HCEC 1CT (cell line): ENCODE data around the gene ERICH6B.

Experiments
- DNase-seq: peaks from one replicate; pipeline ENCODE4 v3.0.0-alpha.2; 2017

The ERICH6B gene

GRCh38 chr13:45598597-45598996 lies 16.9 kb downstream of the ERICH6B start:
- no peak for DNase-seq

- DNase-seq: no peak
Observed at GRCh38 chr13:45596800-45597475, 18.6 kb downstream of the ERICH6B start.

GRCh38 chr13:45595965-45596364 lies 19.6 kb downstream of the ERICH6B start:
- DNase-seq: no peak

GRCh38 chr13:45594764-45595163 lies 20.8 kb downstream of the ERICH6B start:
- no peak for DNase-seq

GRCh38 chr13:45594227-45594626 lies 21.3 kb downstream of the ERICH6B start:
- DNase-seq: no peak

- no peak for DNase-seq
Observed at GRCh38 chr13:45592758-45593157, 22.8 kb downstream of the ERICH6B start.

GRCh38 chr13:45590066-45590465 lies 25.5 kb downstream of the ERICH6B start:
- DNase-seq: no peak

GRCh38 chr13:45587897-45588296 lies 27.6 kb downstream of the ERICH6B start:
- DNase-seq: no peak

GRCh38 chr13:45584816-45585215 lies 30.7 kb downstream of the ERICH6B start:
- DNase-seq: no peak

GRCh38 chr13:45582408-45583076 lies 33.0 kb downstream of the ERICH6B start:
- no peak for DNase-seq

GRCh38 chr13:45576466-45576865 lies 39.1 kb downstream of the ERICH6B start:
- no peak for DNase-seq

- DNase-seq: no peak
Observed at GRCh38 chr13:45575830-45576180, 39.7 kb downstream of the ERICH6B start.

- DNase-seq: peak; percentile 22
Observed at GRCh38 chr13:45575146-45575829, 40.3 kb downstream of the ERICH6B start.

GRCh38 chr13:45565331-45565730 lies 50.2 kb downstream of the ERICH6B start:
- no peak for DNase-seq

GRCh38 chr13:45564133-45564776 lies 51.3 kb downstream of the ERICH6B start:
- DNase-seq: peak; percentile 41

- no peak for DNase-seq
Observed at GRCh38 chr13:45554604-45555109, 60.9 kb downstream of the ERICH6B start.

- no peak for DNase-seq
Observed at GRCh38 chr13:45548281-45548680, 67.3 kb downstream of the ERICH6B start.

- DNase-seq: no peak
Observed at GRCh38 chr13:45546410-45546765, 69.2 kb downstream of the ERICH6B start.

- no peak for DNase-seq
Observed at GRCh38 chr13:45545686-45546409, 69.7 kb downstream of the ERICH6B start.

GRCh38 chr13:45544520-45544919 lies 71.0 kb downstream of the ERICH6B start:
- no peak for DNase-seq

- no peak for DNase-seq
Observed at GRCh38 chr13:45542878-45543277, 72.7 kb downstream of the ERICH6B start.

- DNase-seq: no peak
Observed at GRCh38 chr13:45542391-45542790, 73.1 kb downstream of the ERICH6B start.

- DNase-seq: no peak
Observed at GRCh38 chr13:45541806-45542205, 73.7 kb downstream of the ERICH6B start.
